SJSA1 (cell line): ENCODE results near the gene CHST5. TPM values are rescaled to one million over a fixed set of nuclear protein-coding genes. Genes with fewer than 3 reads are reported as not detected.
"Not testable (repeated sequence)": the region's sequence is repeated elsewhere in the genome, so short reads cannot be mapped to it uniquely, and the experiment has no call there.

Source experiments
- DNase-seq, 2 experiments: peaks; one replicate each; pipeline ENCODE4 v3.0.0-alpha.2; 2015 to 2020; ENCODE audit warnings: low spot score in 2 of 2, low read depth in 1 of 2
- H3K27ac ChIP-seq: fragments of 250-450 bp; sonication (Bioruptor Pico); 2 replicates; pipeline ENCODE4 v1.5.1; 2020; ENCODE audit warnings: mild to moderate bottlenecking, moderate library complexity
- H3K27me3 ChIP-seq: fragments of 250-450 bp; sonication (Bioruptor Pico); replicated peaks from 2 replicates; pipeline ENCODE4 v1.5.1; 2020; ENCODE audit warnings: mild to moderate bottlenecking, moderate library complexity
- H3K36me3 ChIP-seq: fragments of 250-450 bp; sonication (Bioruptor Pico); 2 replicates; pipeline ENCODE4 v1.5.1; 2020; ENCODE audit warnings: mild to moderate bottlenecking
- H3K4me1 ChIP-seq: fragments of 250-450 bp; sonication (Bioruptor Pico); replicated peaks from 2 replicates; pipeline ENCODE4 v1.6.1; 2021; ENCODE audit warnings: mild to moderate bottlenecking
- H3K4me3 ChIP-seq: fragments of 250-450 bp; sonication (Bioruptor Pico); 2 replicates; pipeline ENCODE4 v1.5.1; 2020; ENCODE audit warnings: mild to moderate bottlenecking
- H3K9me3 ChIP-seq: fragments of 250-450 bp; sonication (Bioruptor Pico); replicated peaks from 2 replicates; pipeline ENCODE4 v1.5.1; 2020; ENCODE audit warnings: mild to moderate bottlenecking
- total RNA-seq: library from RNA; depleted of rRNA; stranded (reverse); fragments of >200 nt; shearing (Covaris generic); gene quantifications from 2 replicates; pipeline ENCODE4 v1.2.3, GENCODE V29; 2014

CHST5 gene
- total RNA-seq, 1 experiment from 2014 or later: 0.08 TPM

GRCh38 chr16:75538882-75539565 lies 3.1 kb upstream of the CHST5 start:
- not testable (repeated sequence) for H3K36me3 ChIP-seq, H3K27me3 ChIP-seq, H3K4me3 ChIP-seq, H3K4me1 ChIP-seq, H3K27ac ChIP-seq, DNase-seq, H3K9me3 ChIP-seq

- Histone ChIP-seq H3K27me3 (no peaks in the 10 kb centered on the region), H3K4me1 (no peaks in the 10 kb centered on the region), H3K36me3 (no peaks in the 10 kb centered on the region), H3K9me3 (no peaks in the 10 kb centered on the region), H3K27ac (no peak overlapping the region), H3K4me3 (no peak overlapping the region)
- DNase-seq: no peak
These were observed 1.9 kb upstream of the CHST5 start for GRCh38 chr16:75537776-75538175.

GRCh38 chr16:75535211-75535843 lies 581 bp downstream of the CHST5 start:
- H3K27ac ChIP-seq: no peak overlapping the region
- H3K4me3 ChIP-seq: no peak overlapping the region
- no peaks in the 10 kb centered on the region for H3K9me3 ChIP-seq
- H3K27me3 ChIP-seq: no peaks in the 10 kb centered on the region
- H3K4me1 ChIP-seq: no peaks in the 10 kb centered on the region
- H3K36me3 ChIP-seq: no peaks in the 10 kb centered on the region
- DNase-seq: no peak

DNA sequence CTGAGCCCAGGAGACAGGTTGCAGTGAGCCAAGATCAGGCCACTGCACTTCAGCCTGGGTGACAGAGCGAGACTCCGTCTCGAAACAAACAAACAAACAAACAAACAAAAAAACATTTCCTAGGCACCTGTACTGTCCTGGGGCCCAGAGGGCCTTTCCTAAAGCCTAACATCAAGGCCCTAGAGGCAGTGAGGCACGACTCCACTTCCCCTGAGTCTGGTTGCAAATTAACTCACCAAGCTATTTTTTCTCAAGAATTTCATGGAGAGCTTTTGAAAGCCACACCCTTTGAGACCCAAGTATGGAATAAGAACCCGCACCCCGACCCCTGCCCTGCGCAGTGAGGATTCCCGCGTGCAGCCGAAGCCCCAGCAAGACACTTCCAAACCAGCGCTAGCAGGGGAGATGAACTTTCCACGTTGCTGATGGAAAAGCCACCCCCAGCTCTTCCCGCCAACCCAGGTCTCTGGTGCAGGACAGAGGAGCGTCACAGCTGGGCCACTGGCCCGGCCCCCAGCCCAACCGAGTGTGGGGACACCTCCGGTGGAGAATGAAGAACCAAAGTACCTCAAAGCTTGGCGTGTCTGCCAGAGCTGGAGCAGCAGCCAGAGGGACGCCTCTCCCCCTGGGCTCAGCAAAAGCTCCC lies 1.2 kb downstream of the CHST5 start:
- no peaks in the 10 kb centered on the region for H3K9me3 ChIP-seq
- no peak overlapping the region for H3K27ac ChIP-seq
- DNase-seq: no peak
- H3K27me3 ChIP-seq: no peaks in the 10 kb centered on the region
- no peak overlapping the region for H3K4me3 ChIP-seq
- no peaks in the 10 kb centered on the region for H3K36me3 ChIP-seq
- H3K4me1 ChIP-seq: no peaks in the 10 kb centered on the region

- Histone ChIP-seq H3K4me1 (no peaks in the 10 kb centered on the region), H3K4me3 (no peak overlapping the region), H3K9me3 (no peaks in the 10 kb centered on the region), H3K27ac (no peak overlapping the region), H3K27me3 (no peaks in the 10 kb centered on the region), H3K36me3 (no peaks in the 10 kb centered on the region)
- no peak for DNase-seq
These were observed 3.1 kb downstream of the CHST5 start for GRCh38 chr16:75532791-75533190.

- Histone ChIP-seq H3K9me3 (no peaks in the 10 kb centered on the region), H3K36me3 (no peaks in the 10 kb centered on the region), H3K27me3 (no peaks in the 10 kb centered on the region), H3K4me1 (no peaks in the 10 kb centered on the region), H3K27ac (no peak overlapping the region), H3K4me3 (no peak overlapping the region)
- DNase-seq: no peak
These were observed 3.7 kb downstream of the CHST5 start for GRCh38 chr16:75532142-75532765.

- H3K27me3 ChIP-seq: no peaks in the 10 kb centered on the region
- H3K4me1 ChIP-seq: no peaks in the 10 kb centered on the region
- no peak overlapping the region for H3K27ac ChIP-seq
- no peaks in the 10 kb centered on the region for H3K36me3 ChIP-seq
- H3K4me3 ChIP-seq: no peak overlapping the region
- H3K9me3 ChIP-seq: no peaks in the 10 kb centered on the region
- no peak for DNase-seq
These were observed 5.9 kb downstream of the CHST5 start for GRCh38 chr16:75529959-75530358.

GRCh38 chr16:75529056-75529905 lies 6.6 kb downstream of the CHST5 start:
- Histone ChIP-seq H3K27ac (no peak overlapping the region), H3K27me3 (no peaks in the 10 kb centered on the region), H3K36me3 (no peaks in the 10 kb centered on the region), H3K4me1 (no peaks in the 10 kb centered on the region), H3K4me3 (no peak overlapping the region), H3K9me3 (no peaks in the 10 kb centered on the region)
- no peak for DNase-seq

DNA sequence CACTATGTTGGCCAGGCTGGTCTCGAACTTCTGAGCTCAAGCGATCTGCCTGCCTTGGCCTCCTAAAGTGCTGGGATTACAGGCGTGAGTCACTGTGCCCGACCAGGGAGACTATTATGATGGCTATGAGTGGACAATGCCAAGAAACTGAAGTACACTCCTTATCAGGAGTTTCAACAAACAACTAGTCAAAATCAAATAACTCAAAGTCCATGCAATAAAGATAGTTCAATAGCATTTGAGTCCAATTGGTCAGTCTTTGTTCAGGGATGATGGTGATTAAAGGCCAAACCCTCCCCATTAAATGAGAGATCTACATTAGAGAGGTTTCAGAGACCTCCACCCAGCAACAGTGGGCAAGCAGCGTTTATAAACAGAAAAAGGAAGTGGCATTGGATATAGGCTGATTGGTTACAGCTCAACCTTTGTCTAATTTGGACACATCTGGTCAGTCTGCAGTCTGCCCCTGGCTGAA lies 8.0 kb downstream of the CHST5 start:
- Histone ChIP-seq H3K4me3 (no peak overlapping the region), H3K27me3 (no peaks in the 10 kb centered on the region), H3K4me1 (no peaks in the 10 kb centered on the region), H3K27ac (no peak overlapping the region), H3K9me3 (no peaks in the 10 kb centered on the region), H3K36me3 (no peaks in the 10 kb centered on the region)
- DNase-seq: no peak

GRCh38 chr16:75526032-75526790 lies 9.7 kb downstream of the CHST5 start:
- H3K4me1 ChIP-seq: no peaks in the 10 kb centered on the region
- H3K4me3 ChIP-seq: no peak overlapping the region
- H3K36me3 ChIP-seq: no peaks in the 10 kb centered on the region
- H3K27ac ChIP-seq: no peak overlapping the region
- H3K9me3 ChIP-seq: no peaks in the 10 kb centered on the region
- no peak for DNase-seq
- no peaks in the 10 kb centered on the region for H3K27me3 ChIP-seq

GRCh38 chr16:75519175-75519574 lies 16.7 kb downstream of the CHST5 start:
- H3K4me1 ChIP-seq: no peaks in the 10 kb centered on the region
- DNase-seq: no peak
- H3K36me3 ChIP-seq: peaks cover 3% of the 10 kb centered on the region; the same call in 1 of the 2 replicates
- no peaks in the 10 kb centered on the region for H3K9me3 ChIP-seq
- no peak overlapping the region for H3K27ac ChIP-seq
- no peak overlapping the region for H3K4me3 ChIP-seq
- no peaks in the 10 kb centered on the region for H3K27me3 ChIP-seq

GRCh38 chr16:75516189-75516966 lies 19.5 kb downstream of the CHST5 start:
- H3K36me3 ChIP-seq, H3K4me1 ChIP-seq, DNase-seq, H3K9me3 ChIP-seq, H3K27me3 ChIP-seq: not testable (repeated sequence)
- Histone ChIP-seq H3K27ac (peak overlapping the region; percentile 52), H3K4me3 (peak overlapping the region; percentile 78)
